Testis (tissue), 3 donors: ENCODE results near the gene SFR1. TPM values are rescaled to one million over a fixed set of nuclear protein-coding genes. Genes with fewer than 3 reads are reported as not detected.

Experiments
- DNase-seq: peaks from one replicate; pipeline ENCODE4 v3.0.0-alpha.2; 2019
- H3K27ac ChIP-seq, 2 donors: fragments of 200-600 bp; sonication (generic); one replicate each; pipeline ENCODE4 v1.5.1; 2019
- H3K27me3 ChIP-seq: fragments of 200-600 bp; sonication (generic); one replicate; pipeline ENCODE4 v1.5.1; 2019
- H3K36me3 ChIP-seq: fragments of 200-600 bp; sonication (generic); one replicate; pipeline ENCODE4 v1.5.1; 2017; ENCODE audit warnings: low read depth; ENCODE audit errors: missing control alignments
- H3K4me1 ChIP-seq: fragments of 200-600 bp; sonication (generic); one replicate; pipeline ENCODE4 v1.5.1; 2019
- H3K4me3 ChIP-seq, 2 donors: fragments of 200-600 bp; sonication (generic); one replicate each; pipeline ENCODE4 v1.5.1; 2017 to 2019
- H3K9me3 ChIP-seq: fragments of 200-600 bp; sonication (generic); one replicate; pipeline ENCODE4 v1.5.1; 2017
- POLR2A ChIP-seq: fragments of 450-650 bp; IDR thresholded peaks from one replicate; pipeline ENCODE4 v1.6.1; 2017; ENCODE audit warnings: antibody characterized with exemption, mild to moderate bottlenecking, moderate library complexity
- WGBS, 2 donors: methylation state at CpG; one replicate each; pipeline ENCODE4 v1.1.5; 2018; 5-methylcytosine and 5-hydroxymethylcytosine counted together
- intact Hi-C: fragments of 100-400 bp; cut with DNase I; formaldehyde crosslinking; loops from one replicate; pipeline ENCODE4 v1.15.1; 2023; ENCODE audit warnings: low total_unique reads
- polyA plus RNA-seq: library from polyadenylated mRNA; stranded (reverse); fragments of 350-450 nt; fragmentation: Illumina TruSeq; extraction: RNeasy Lipid Tissue Mini Kit (QIAGEN cat#74804); gene quantifications from one replicate; pipeline ENCODE4 v1.2.3, GENCODE V29; 2014; ENCODE audit warnings: low read depth, low replicate concordance; ENCODE audit not compliant: insufficient read depth
- total RNA-seq, 2 donors: library from RNA; depleted of rRNA; stranded (reverse); fragments of >200 nt; gene quantifications; one replicate each; pipeline ENCODE4 v1.2.3, GENCODE V29; 2016
- TF ChIP-seq, protein P1 (sequence below), 3 experiments: fragments of 450-650 bp in 2 of 3; fragments of 200-600 bp in 1 of 3; sonication (generic) in 1 of 3; IDR thresholded peaks; one replicate each; pipeline ENCODE4 v1.5.1; 2016 to 2019; ENCODE audit warnings: antibody characterized with exemption in 3 of 3, mild to moderate bottlenecking in 2 of 3, moderate library complexity in 1 of 3

The SFR1 gene
- total and polyA plus RNA-seq, 3 donors from 2014 or later = 14.7 to 42.8 (median 25.3) TPM

GRCh38 chr10:104077247-104077646 is 44.7 kb upstream of the SFR1 start:
- no peak overlapping the region for H3K27ac ChIP-seq
- WGBS, 2 donors = 74 to 82% methylated on average over 3 of the region's 3 CpGs

DNA sequence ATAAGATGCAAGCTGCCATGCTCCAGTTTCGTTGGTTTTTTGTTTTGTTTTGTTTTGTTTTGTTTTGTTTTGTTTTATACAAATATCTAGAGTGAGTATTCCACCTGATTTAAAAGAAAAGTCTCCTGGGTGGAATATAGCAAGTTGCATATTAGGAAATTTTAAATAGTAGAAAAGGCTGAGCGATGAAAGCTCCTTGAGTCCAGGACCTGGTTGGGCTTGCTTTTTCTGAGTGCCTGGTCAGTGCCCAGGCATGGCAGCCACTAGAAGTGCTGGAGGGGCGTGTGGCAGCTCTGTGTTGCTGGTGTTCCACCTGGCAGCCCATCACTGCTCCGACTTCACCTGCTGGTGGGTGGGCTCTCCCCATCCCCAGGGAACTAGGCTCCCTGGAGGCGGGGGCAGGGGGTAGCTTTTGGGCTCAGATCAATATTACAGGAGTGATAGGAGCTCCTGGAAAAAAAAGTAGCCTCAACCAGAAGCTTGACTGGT is 44.3 kb upstream of the SFR1 start:
- DNase-seq = no peak
- WGBS, 2 donors = 78 to 88% methylated on average over 5 of the region's 5 CpGs
- peaks cover 4% of the 10 kb centered on the region for H3K4me1 ChIP-seq
- H3K27ac ChIP-seq = no peak overlapping the region
- intact Hi-C loops = no loop called here
- H3K36me3 ChIP-seq = no peaks in the 10 kb centered on the region
- H3K27me3 ChIP-seq = no peaks in the 10 kb centered on the region
- H3K9me3 ChIP-seq = no peaks in the 10 kb centered on the region
- TF ChIP-seq, protein P1, sequence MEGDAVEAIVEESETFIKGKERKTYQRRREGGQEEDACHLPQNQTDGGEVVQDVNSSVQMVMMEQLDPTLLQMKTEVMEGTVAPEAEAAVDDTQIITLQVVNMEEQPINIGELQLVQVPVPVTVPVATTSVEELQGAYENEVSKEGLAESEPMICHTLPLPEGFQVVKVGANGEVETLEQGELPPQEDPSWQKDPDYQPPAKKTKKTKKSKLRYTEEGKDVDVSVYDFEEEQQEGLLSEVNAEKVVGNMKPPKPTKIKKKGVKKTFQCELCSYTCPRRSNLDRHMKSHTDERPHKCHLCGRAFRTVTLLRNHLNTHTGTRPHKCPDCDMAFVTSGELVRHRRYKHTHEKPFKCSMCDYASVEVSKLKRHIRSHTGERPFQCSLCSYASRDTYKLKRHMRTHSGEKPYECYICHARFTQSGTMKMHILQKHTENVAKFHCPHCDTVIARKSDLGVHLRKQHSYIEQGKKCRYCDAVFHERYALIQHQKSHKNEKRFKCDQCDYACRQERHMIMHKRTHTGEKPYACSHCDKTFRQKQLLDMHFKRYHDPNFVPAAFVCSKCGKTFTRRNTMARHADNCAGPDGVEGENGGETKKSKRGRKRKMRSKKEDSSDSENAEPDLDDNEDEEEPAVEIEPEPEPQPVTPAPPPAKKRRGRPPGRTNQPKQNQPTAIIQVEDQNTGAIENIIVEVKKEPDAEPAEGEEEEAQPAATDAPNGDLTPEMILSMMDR (IDR thresholded peaks at IDR 0.05) = no peak
- no peak for TF ChIP-seq POLR2A
- no peak overlapping the region for H3K4me3 ChIP-seq

More at GRCh38 chr10:104077247-104077646, 44.7 kb upstream of the SFR1 start:
- no peak for DNase-seq
- intact Hi-C loops = no loop called here
- H3K36me3 ChIP-seq = no peaks in the 10 kb centered on the region
- H3K4me3 ChIP-seq = no peak overlapping the region
- H3K27me3 ChIP-seq = no peaks in the 10 kb centered on the region
- H3K4me1 ChIP-seq = peaks cover 4% of the 10 kb centered on the region
- TF ChIP-seq POLR2A = no peak
- TF ChIP-seq, protein P1 (IDR thresholded peaks at IDR 0.05) = no peak
- no peaks in the 10 kb centered on the region for H3K9me3 ChIP-seq

GRCh38 chr10:104080762-104081161 is 41.2 kb upstream of the SFR1 start:
- Histone ChIP-seq H3K9me3 (no peaks in the 10 kb centered on the region), H3K4me1 (no peaks in the 10 kb centered on the region), H3K36me3 (no peaks in the 10 kb centered on the region), H3K27ac (no peak overlapping the region), H3K27me3 (no peaks in the 10 kb centered on the region), H3K4me3 (no peak overlapping the region)
- 57 to 58% methylated on average over 1 of the region's 1 CpG for WGBS, 2 donors
- DNase-seq = peak; percentile 46
- TF ChIP-seq, protein P1 (IDR thresholded peaks at IDR 0.05) = peak; percentile 32 to 50 (median 38)
- TF ChIP-seq POLR2A = no peak
- intact Hi-C loops = no loop called here

GRCh38 chr10:104081998-104082397 is 40.0 kb upstream of the SFR1 start:
- H3K9me3 ChIP-seq = no peaks in the 10 kb centered on the region
- no peaks in the 10 kb centered on the region for H3K27me3 ChIP-seq
- DNase-seq = no peak
- WGBS, 2 donors = 76 to 82% methylated on average over 5 of the region's 5 CpGs
- intact Hi-C loops = no loop called here
- TF ChIP-seq, protein P1 (IDR thresholded peaks at IDR 0.05) = no peak
- no peak for TF ChIP-seq POLR2A
- no peaks in the 10 kb centered on the region for H3K4me1 ChIP-seq
- no peaks in the 10 kb centered on the region for H3K36me3 ChIP-seq
- H3K27ac ChIP-seq = no peak overlapping the region
- no peak overlapping the region for H3K4me3 ChIP-seq

DNA sequence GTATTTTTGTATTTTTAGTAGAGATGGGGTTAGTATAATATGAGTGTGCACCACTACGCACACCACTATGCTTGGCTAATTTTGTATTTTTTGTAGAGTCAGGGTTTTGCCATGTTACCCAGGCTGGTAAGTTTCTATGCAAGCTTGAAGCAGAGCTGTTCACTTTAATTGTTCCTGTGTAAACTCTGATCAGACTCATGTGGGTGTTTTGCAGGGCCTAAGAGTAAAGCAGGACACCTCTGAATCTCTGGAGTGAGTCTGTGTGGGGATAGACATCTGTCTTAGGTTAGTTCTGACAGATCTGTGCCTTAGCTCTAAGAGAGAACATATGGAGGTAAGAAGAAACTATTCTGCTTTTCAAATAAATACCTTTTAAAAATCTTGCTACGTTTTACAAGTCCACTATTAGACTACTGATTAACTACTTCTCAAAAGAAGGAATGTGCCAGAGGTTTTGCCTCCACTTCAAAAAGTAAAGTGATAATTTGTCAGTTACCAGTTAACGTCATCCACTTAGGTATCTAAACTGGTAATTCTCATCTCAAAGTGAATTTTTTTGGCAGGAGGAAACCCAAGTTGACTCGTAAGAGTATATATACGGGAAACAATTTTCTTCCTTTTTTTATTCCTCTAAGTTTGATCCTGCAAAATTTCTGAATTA is 37.4 kb upstream of the SFR1 start:
- H3K36me3 ChIP-seq = no peaks in the 10 kb centered on the region

More for the DNA sequence above, 37.4 kb upstream of the SFR1 start:
- no peak overlapping the region for H3K4me3 ChIP-seq
- no peak for DNase-seq
- H3K9me3 ChIP-seq = no peaks in the 10 kb centered on the region
- H3K27me3 ChIP-seq = no peaks in the 10 kb centered on the region
- intact Hi-C loops = no loop called here
- 84 to 93% methylated on average over 5 of the region's 5 CpGs for WGBS, 2 donors
- H3K4me1 ChIP-seq = no peaks in the 10 kb centered on the region
- no peak for TF ChIP-seq POLR2A
- TF ChIP-seq, protein P1 (IDR thresholded peaks at IDR 0.05) = no peak
- no peak overlapping the region for H3K27ac ChIP-seq
